ENCODE results near the gene FADS6.

The FADS6 gene, protein sequence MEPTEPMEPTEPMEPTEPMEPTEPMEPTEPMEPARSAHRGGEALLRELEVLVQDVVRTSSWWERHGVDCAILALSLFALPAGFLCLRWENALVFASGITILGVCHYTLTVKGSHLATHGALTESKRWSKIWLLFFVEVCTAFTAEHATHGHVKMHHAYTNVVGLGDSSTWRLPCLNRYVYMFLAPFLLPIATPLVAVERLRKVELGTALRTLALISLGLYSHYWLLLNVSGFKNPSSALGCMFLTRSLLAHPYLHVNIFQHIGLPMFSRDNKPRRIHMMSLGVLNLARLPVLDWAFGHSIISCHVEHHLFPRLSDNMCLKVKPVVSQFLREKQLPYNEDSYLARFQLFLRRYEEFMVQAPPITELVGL

DNA sequence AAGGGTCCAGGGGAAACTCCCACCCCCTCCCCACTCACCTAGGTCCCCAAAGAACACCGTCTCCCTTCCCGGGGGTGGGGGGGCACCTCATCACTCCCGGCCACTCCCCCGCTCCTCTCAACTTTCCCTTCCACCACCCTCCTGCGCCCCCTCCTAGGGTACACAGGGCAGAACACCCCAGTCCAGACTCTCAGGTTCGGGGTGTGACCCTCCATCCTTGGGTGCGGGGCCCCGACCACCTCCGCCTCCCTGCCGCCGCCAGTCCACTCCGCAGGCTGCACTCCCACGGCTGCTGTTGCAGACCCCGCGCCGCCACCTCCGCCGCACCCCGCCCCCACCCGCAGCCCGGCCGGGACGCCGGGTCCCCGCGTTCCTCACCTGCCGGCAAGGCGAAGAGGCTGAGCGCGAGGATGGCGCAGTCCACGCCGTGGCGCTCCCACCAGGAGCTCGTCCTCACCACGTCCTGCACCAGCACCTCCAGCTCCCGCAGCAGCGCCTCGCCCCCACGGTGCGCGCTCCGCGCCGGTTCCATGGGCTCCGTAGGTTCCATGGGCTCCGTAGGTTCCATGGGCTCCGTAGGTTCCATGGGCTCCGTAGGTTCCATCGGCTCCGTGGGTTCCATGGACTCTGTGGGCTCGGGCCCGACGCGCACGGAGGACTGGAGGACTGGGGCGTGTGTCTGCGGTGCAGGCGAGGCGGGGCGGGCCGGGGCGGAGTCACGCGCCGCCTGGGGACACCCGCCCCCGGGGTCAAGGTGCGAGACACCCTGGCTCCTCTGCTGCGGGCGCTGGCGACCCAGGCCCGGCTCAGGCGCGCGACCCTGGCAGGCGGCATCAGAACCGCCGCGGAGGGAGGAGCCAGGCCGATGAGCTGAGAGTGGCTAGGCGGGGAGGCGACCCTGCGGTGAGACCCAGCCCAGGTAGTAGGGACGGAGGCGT, at the start of gene FADS6:
FADS6 (minus strand) TSS at position 660 of the 938 bp plus-strand sequence; CDS start at position 622, 38 bp downstream.
- DNase-seq (ENCODE audit: low read depth, low spot score) = no peak

- DNase-seq (ENCODE audit: low read depth, low spot score) = no peak
Observed at GRCh38 chr17:74941128-74941725, 47.8 kb upstream of the FADS6 start.

GRCh38 chr17:74939534-74939933, 46.1 kb upstream of the FADS6 start:
- DNase-seq (ENCODE audit: low read depth, low spot score) = no peak

DNA sequence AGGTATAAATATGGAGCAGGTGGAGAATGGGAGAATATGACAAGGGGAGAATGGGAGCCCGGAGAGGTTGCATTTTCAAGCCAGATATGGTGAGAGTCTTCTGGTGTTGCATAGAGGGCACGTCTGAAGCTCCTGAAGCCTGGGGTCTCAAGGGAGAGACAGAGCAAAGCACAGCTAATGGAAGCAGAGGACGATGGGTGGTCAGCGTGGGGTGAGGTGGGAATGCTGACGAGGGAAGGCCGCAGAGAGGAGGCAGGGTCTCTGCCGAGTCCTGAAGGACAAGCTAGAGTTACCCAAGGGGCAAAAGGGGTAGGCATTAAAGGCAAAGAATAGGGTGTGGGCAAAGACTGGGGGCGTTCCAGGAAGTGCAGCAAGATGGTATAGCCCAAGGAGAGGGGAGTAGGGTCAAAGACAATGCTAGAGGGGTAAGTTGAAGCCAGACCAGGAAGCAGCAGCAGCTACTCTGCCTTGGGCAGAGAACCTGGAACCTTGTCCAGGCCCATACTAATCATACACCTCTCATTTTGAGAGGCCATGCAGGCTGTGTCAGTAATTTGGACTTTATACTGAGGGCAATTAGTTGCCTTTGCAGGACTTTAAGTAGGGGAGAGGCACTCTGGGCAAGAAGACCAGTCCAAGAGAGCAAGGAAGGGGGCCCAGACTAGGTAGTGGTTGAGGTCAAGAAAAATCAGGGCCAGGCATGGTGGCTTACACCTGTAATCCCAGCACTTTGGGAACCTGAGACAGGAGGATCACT, 44.9 kb upstream of the FADS6 start:
- no peak for DNase-seq (ENCODE audit: low read depth, low spot score)

GRCh38 chr17:74937064-74938051, 43.9 kb upstream of the FADS6 start:
- no peak for DNase-seq (ENCODE audit: low read depth, low spot score)

DNA sequence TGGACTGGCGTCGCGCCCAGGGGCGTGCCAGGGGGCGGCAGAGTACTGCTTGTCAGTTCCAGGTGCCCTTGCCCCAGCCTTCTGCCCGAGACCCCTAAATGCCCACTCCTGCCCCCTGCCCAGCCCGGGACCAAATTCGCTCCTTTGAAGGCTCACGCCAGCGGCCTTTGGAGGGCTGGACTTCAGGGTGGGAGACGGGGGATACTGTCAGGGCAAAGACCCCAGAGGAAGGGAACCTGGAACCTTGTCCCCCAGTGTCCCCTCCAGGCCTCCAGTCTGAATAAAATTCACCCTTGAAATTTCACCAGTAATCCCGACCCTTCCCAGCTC, 43.0 kb upstream of the FADS6 start:
- no peak for DNase-seq (ENCODE audit: low read depth, low spot score)

- no peak for DNase-seq (ENCODE audit: low read depth, low spot score)
Observed at GRCh38 chr17:74935585-74936469, 42.4 kb upstream of the FADS6 start, which contains the start of gene OTOP3. TSS of gene OTOP3 (plus strand) at chr17:74935898. CDS start at chr17:74935922, 24 bp downstream.

- no peak for DNase-seq (ENCODE audit: low read depth, low spot score)
Observed at GRCh38 chr17:74935048-74935447, 41.6 kb upstream of the FADS6 start.

- DNase-seq (ENCODE audit: low read depth, low spot score) = no peak
Observed at GRCh38 chr17:74930535-74931036, 37.2 kb upstream of the FADS6 start.

DNA sequence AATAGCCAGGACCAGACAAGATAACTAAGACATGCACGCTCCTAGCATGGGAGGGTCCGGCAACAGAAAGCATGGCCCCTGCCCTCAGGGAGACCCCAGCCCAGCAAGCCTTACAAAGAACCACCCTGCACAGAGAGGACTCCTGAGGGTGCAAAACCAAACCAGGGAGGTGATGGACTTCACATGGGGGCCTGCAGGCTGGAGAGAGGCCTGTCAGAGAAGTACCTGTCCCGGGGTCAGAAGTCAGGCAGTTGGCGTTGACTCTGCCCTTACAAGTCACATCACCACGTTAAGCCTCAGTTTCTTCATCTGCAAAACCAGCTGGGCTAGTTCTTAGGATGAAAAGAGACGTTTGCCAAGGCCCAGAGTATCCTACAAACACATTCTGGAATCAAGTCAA, 35.4 kb upstream of the FADS6 start:
- no peak for DNase-seq (ENCODE audit: low read depth, low spot score)

DNA sequence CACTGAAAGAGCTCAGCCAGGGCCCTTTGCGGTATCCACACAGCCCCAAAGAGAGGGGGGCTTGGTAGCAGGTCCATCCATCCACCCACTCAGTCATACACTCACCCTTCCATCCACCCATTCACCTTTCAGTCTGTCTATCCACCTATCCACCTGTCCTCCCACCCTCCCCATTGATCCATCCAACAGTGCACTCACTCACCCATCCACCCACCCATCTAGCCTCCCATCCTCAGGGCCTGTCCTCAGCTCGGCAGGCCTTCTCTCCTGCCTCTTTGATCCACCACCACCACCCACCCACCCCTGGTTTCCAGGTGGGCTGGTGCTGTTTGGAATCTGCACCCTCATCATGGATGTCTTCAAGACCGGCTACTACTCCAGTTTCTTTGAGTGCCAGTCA, 31.8 kb upstream of the FADS6 start:
- no peak for DNase-seq (ENCODE audit: low read depth, low spot score)

DNA sequence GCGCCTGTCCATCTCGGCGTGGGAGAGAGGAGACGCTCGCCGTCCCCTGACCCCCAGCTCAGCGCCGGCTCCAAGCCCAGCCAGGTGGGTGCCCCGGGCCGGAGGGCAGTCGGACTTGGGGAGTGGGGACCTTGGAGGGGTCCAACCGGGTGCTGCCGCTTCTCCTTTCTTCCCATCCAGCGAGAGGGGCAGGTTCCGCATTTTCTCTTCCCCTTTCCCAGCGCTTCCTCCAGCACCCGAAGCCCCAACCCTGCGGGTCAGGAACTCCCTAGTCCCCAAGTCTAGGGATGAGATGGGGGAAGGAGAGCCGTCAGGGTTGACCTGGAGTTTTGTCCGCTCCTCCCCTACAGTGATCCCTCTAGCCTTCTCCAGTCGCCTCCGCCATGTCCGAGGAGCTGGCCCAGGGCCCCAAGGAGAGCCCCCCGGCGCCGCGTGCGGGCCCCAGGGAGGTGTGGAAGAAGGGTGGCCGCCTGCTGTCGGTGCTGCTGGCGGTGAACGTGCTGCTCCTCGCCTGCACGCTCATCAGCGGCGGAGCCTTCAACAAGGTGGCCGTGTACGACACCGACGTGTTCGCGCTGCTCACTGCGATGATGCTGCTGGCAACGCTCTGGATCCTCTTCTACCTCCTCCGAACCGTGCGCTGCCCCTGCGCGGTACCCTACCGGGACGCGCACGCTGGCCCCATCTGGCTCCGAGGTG, 31.0 kb upstream of the FADS6 start, which contains the start of gene OTOP2:
OTOP2 (plus strand) TSS at position 24 of the 699 bp plus-strand sequence; CDS start at position 384, 360 bp downstream.
- DNase-seq (ENCODE audit: low read depth, low spot score) = no peak

GRCh38 chr17:74923538-74924249, 30.3 kb upstream of the FADS6 start:
- DNase-seq (ENCODE audit: low read depth, low spot score) = no peak

DNA sequence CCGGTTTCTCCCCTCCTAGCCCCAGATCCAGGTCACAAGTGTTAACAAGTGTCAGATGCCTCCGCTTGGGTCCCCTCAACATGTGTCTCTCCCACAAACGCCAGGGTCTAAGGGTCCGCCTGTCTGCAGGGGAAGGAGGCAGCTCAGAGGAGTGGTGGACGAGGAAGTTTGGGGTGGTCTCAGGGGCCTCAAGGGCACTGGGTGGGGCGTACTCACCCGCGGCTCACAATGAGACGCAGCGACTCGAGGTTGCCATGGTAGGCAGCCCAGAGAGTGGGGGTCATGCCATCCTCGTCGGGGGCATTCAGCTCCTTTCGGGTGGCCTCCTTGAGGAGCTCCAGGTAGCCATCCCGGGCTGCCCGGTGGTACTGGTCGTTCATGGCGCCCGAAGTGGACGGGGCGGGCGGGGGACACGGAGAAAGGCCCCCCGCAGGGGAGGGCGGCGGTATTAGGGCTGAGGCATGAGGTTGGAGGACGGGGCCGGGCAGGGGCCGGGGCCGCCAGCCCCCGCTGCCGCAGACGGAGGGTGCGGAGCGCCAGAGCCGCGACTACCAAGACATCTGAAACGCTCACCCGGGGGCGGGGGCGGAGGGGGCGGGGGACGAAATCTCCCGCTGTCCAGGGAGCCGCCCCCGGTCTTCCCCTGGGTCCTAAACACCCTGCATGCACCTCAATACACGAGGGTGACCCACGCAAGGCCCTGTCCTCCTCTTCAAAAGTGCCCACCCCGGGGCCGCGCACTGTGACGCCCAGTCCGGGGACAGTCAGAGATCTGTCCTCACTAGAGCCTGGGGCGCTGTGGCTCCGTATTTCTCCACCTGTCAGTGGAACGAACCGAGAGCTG, 29.5 kb upstream of the FADS6 start, which contains the start of gene USH1G:
USH1G (minus strand) TSS at position 562 of the 844 bp plus-strand sequence; CDS start at position 380, 182 bp downstream.
- DNase-seq (ENCODE audit: low read depth, low spot score) = no peak

DNA sequence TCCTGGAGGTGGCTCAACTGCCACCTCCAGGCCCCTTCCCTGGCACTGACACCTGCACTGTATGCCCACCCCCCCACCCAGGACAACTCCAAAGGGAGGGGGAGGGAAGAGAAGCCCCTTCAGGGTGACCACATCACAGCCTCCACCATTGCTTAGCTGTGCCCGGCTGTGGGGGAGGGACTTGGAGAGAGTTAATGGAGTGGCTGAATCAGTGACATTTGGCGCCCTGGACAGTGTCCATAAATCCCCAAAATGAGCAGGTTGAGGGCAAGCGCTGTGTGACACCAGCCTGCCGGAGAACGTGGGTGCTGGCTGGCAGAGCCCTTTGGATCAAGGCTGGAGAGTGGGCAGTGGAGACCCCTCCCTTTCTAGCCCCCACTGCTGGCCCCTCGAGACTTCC, 28.7 kb upstream of the FADS6 start:
- no peak for DNase-seq (ENCODE audit: low read depth, low spot score)

GRCh38 chr17:74921769-74922168, 28.3 kb upstream of the FADS6 start:
- DNase-seq (ENCODE audit: low read depth, low spot score) = no peak
